Spinal cord (tissue), 10 donors: Measurements from ENCODE around the gene ELP4. TPM values are rescaled to one million over a fixed set of nuclear protein-coding genes. Genes with fewer than 3 reads are reported as not detected.

Experiments used
- DNase-seq, 6 donors: peaks; one replicate each; pipeline versions ENCODE4 v3.0.0 to v3.0.0-alpha.2; 2013 to 2015; ENCODE audit warnings: low spot score in 6 of 6, low read depth in 4 of 6
- H3K27ac ChIP-seq: one replicate; pipeline ENCODE4 v1.5.1; 2013; ENCODE audit warnings: low read depth, low read length, control low read depth
- H3K27me3 ChIP-seq: one replicate; pipeline ENCODE4 v1.6.1; 2013; ENCODE audit warnings: low read length; ENCODE audit not compliant: control insufficient read depth, insufficient read depth
- H3K36me3 ChIP-seq: one replicate; pipeline ENCODE4 v1.6.1; 2013; ENCODE audit warnings: low read length; ENCODE audit not compliant: control insufficient read depth, insufficient read depth
- H3K4me1 ChIP-seq: one replicate; pipeline ENCODE4 v1.6.1; 2013; ENCODE audit warnings: low read length; ENCODE audit not compliant: control insufficient read depth, insufficient read depth
- H3K4me3 ChIP-seq: one replicate; pipeline ENCODE4 v1.5.1; 2013; ENCODE audit warnings: low read depth, low read length, control low read depth
- H3K9me3 ChIP-seq: one replicate; pipeline ENCODE4 v1.6.1; 2013; ENCODE audit warnings: low read length; ENCODE audit not compliant: control insufficient read depth, insufficient read depth
- WGBS: methylation state at CpG from one replicate; pipeline ENCODE4 v1.1.5; 2013; ENCODE audit warnings: missing lambda C conversion rate; ENCODE audit not compliant: insufficient coverage; 5-methylcytosine and 5-hydroxymethylcytosine counted together
- polyA plus RNA-seq, 2 donors: library from polyadenylated mRNA; unstranded; fragments of 120-200 nt; gene quantifications; one replicate each; pipeline ENCODE4 v1.2.1, GENCODE V29; 2013; ENCODE audit not compliant: insufficient read length in 2 of 2
- total RNA-seq, 2 donors: library from RNA; depleted of rRNA in 1 of 2; stranded (reverse); fragments of 120-200 nt in 1 of 2; fragments of >200 nt in 1 of 2; gene quantifications; one replicate each; pipeline versions ENCODE4 v1.2.3 to v1.2.4, GENCODE V29; 2013 to 2014
- donor health status: healthy.

ELP4 gene
- total and polyA plus RNA-seq, 4 donors = 24.8 to 57.7 (median 36.2) TPM

GRCh38 chr11:31797190-31798056, 287.9 kb downstream of the ELP4 start:
- Histone ChIP-seq H3K4me1 (peaks cover 44% of the 10 kb centered on the region), H3K9me3 (peaks cover 2% of the 10 kb centered on the region), H3K27me3 (peaks cover 68% of the 10 kb centered on the region), H3K36me3 (peaks cover 29% of the 10 kb centered on the region), H3K4me3 (no peak overlapping the region), H3K27ac (peak overlapping the region; percentile 47)
- WGBS = 48% methylated on average over 13 of the region's 31 CpGs
- DNase-seq = peak in 2 of 6 donors; percentile 20 to 60

DNA sequence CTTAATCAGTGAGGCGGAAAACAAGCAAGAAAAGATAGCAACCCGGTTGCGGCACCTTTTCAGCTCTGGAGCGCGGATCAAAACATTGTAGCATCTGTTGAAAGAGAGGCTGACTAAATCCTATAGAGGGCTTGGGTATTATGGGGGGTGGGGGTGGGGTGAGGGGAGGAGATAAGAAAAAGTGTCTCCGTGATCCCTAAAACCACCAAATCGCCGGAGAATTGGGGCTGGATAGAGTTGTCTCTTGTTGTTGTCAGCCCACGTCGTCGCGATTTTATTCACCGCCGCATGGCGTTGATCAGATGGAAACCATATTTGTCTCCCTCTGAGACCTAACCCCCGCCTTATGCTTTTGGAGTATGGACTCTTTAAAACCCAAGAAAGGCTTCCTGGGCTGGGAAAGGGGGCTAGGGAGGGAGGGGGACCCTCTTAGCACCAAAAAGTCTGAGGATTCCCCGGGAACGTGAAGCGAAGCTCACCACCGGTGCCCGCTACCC, 288.5 kb downstream of the ELP4 start:
- Histone ChIP-seq H3K36me3 (peaks cover 29% of the 10 kb centered on the region), H3K27ac (no peak overlapping the region), H3K27me3 (peaks cover 75% of the 10 kb centered on the region), H3K4me3 (no peak overlapping the region), H3K9me3 (peaks cover 2% of the 10 kb centered on the region), H3K4me1 (peaks cover 44% of the 10 kb centered on the region)
- DNase-seq = peak in 2 of 6 donors; percentile 9 to 63
- WGBS = 46% methylated on average over 10 of the region's 21 CpGs

DNA sequence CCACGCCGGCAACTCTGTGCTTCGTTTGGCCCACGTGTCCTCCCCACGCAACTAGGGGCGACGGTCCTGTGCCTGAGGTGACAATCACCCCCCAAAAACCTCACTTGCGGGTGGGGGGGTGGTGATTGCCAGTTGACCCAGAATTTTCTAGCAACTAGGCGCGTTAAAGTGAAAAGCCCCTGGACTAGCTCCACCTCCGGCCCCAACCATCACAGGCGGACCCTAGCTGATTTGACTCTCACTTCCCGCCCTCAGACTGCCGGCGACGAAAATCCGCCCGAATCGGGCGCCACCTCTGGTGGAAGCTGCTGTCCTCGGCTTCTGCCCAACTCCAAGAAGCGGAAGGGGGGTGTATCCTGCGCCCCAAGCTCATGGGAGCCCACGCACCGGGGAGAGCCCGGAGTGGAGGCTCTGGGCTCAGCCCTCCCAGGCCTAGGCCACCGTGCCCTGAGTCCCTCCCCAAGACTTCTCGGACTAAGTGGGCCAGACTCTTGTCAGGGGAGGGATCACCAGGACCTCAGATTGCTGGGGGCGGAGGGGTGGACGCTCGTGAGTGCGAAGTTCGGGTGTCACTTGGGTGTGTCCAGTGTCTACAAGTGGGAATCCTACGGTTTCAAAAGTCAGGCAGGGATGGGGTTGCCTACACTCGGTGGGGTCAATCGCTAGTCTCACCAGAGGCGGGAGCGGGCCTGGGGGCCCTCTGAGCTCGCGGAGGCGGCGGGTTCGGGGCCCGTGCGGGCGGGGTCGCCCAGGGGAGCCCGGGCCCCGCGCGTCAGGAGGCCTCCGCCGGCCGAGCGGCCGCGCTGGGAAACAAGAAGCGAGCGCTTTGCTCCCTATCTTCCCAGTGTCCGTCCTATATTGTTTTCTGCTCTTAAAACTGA, 289.2 kb downstream of the ELP4 start:
- H3K27ac ChIP-seq = no peak overlapping the region

DNA sequence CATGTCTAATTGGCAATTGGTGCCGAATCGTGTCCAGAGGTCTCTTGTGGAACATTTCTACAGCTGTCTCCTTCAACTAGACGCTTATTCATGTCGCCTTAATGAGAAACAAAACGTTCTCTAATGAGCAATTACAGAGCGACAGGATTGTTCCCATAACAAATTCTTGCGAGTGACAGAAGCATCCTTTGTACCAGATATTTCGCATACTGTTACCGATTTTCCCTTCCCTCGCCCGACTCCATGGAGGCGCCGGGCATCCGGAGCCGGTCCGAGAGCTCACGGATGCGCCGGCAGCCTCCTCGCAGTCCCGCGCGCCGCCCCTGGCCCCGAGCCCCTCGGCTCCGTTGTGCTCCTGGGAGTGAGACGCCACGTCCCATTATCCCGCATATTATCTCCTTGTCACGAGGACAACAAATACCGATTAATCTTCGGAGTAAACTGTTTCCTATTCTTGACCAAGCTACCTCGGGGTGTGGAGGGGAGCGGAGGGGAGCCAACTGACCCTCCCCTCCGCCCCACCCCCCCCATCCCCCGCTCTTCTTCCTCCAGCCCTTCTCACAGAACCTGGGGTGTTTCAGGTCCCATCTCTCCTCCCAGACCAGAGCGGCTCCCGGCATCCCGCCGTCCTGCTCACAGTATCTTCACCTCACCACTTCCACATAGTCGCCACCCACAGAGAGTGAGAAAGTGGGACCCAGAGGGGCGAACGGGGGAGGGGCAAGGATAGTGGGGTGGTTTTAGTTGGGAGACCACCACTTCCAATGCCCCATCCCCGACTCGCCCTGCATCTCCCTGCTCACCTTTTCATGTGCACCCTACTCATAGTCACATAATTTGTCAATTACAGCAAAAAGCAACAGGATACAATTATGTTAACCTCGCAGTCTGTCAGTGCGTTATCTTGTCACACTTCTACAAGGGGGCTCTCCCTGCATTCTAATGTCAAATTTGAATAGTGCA, 290.1 kb downstream of the ELP4 start:
- no peak overlapping the region for H3K27ac ChIP-seq
- peak in 2 of 6 donors; percentile 77 to 86 for DNase-seq

More for the DNA sequence above, 289.2 kb downstream of the ELP4 start:
- Histone ChIP-seq H3K36me3 (peaks cover 27% of the 10 kb centered on the region), H3K4me3 (no peak overlapping the region), H3K27me3 (peaks cover 81% of the 10 kb centered on the region), H3K4me1 (peaks cover 44% of the 10 kb centered on the region), H3K9me3 (peaks cover 2% of the 10 kb centered on the region)
- WGBS = 28% methylated on average over 53 of the region's 60 CpGs
- DNase-seq = peak in 2 of 6 donors; percentile 26 to 71

GRCh38 chr11:31800398-31801265, 291.1 kb downstream of the ELP4 start:
- no peak overlapping the region for H3K27ac ChIP-seq
- 61% methylated on average over 15 of the region's 23 CpGs for WGBS
- H3K4me1 ChIP-seq = peaks cover 56% of the 10 kb centered on the region
- peaks cover 2% of the 10 kb centered on the region for H3K9me3 ChIP-seq
- H3K4me3 ChIP-seq = no peak overlapping the region
- H3K27me3 ChIP-seq = peaks cover 98% of the 10 kb centered on the region
- peaks cover 41% of the 10 kb centered on the region for H3K36me3 ChIP-seq
- DNase-seq = peak in 2 of 6 donors; percentile 3 to 60

More for the DNA sequence above, 290.1 kb downstream of the ELP4 start:
- Histone ChIP-seq H3K36me3 (peaks cover 33% of the 10 kb centered on the region), H3K9me3 (peaks cover 2% of the 10 kb centered on the region), H3K4me1 (peaks cover 50% of the 10 kb centered on the region), H3K4me3 (no peak overlapping the region), H3K27me3 (peaks cover 91% of the 10 kb centered on the region)
- 12% methylated on average over 35 of the region's 48 CpGs for WGBS

DNA sequence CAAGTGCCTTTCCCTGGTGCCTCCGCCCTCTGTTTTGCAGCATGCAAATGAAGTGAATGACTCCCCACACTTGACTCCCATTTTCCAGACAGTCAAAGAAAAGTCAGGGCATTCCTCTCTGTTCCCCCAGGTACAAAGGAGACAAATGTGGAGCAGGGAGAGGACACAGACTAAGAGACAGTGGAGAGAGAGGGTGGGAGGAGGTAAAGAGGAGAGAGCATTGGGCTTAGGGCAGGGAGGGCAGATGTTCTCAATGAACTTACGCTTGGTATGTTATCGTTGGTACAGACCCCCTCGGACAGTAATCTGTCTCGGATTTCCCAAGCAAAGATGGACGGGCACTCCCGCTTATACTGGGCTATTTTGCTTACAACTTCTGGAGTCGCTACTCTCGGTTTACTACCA, 291.7 kb downstream of the ELP4 start:
- Histone ChIP-seq H3K4me1 (peaks cover 56% of the 10 kb centered on the region), H3K9me3 (peaks cover 2% of the 10 kb centered on the region), H3K27me3 (peaks cover 98% of the 10 kb centered on the region), H3K4me3 (no peak overlapping the region), H3K36me3 (peaks cover 48% of the 10 kb centered on the region), H3K27ac (no peak overlapping the region)
- 66% methylated on average over 8 of the region's 9 CpGs for WGBS
- peak in 2 of 6 donors; percentile 3 to 44 for DNase-seq

- Histone ChIP-seq H3K27ac (no peak overlapping the region), H3K36me3 (peaks cover 49% of the 10 kb centered on the region), H3K4me3 (no peak overlapping the region), H3K4me1 (peaks cover 53% of the 10 kb centered on the region), H3K9me3 (peaks cover 2% of the 10 kb centered on the region), H3K27me3 (peaks cover 98% of the 10 kb centered on the region)
- no CpG with 5 or more reads among the region's 6 CpGs for WGBS
- DNase-seq = peak in 1 of 6 donors; percentile 3
Measured at GRCh38 chr11:31802000-31802551, 292.5 kb downstream of the ELP4 start.

DNA sequence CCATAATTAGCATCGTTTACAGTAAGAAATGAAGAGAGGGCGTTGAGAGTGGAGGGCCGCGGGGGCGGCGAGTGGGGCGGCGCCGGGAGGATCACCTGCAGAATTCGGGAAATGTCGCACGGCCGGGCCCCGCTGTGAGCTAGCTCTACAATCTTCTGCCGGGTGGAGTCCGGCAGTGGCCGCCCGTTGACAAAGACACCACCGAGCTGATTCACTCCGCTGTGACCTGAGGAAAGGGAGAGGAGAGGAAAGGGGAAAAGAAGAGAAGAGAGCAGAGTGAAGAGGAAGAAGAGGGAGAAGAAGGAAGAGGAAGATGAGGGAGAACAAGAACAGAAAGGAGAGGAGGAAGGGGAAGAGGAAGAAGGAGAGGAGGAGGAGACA, 293.0 kb downstream of the ELP4 start:
- no peak for DNase-seq

More for the DNA sequence above, 293.0 kb downstream of the ELP4 start:
- peaks cover 98% of the 10 kb centered on the region for H3K27me3 ChIP-seq
- H3K4me1 ChIP-seq = peaks cover 47% of the 10 kb centered on the region
- peaks cover 2% of the 10 kb centered on the region for H3K9me3 ChIP-seq
- H3K4me3 ChIP-seq = no peak overlapping the region
- H3K36me3 ChIP-seq = peaks cover 47% of the 10 kb centered on the region
- H3K27ac ChIP-seq = no peak overlapping the region
- 31% methylated on average over 19 of the region's 20 CpGs for WGBS
